GM12878 (cell line): ENCODE results near the gene UNKL. TPM values are rescaled to one million over a fixed set of nuclear protein-coding genes. Genes with fewer than 3 reads are reported as not detected.

ENCODE experiments used
- ASH2L ChIP-seq: fragments of 300-600, 200-600 bp; sonication (generic); IDR thresholded peaks from 2 replicates; pipeline ENCODE4 v1.6.1; 2017; ENCODE audit warnings: low read depth, mild to moderate bottlenecking, borderline replicate concordance
- CHD1 ChIP-seq: IDR thresholded peaks from 2 replicates; pipeline ENCODE4 v1.6.1; 2012; ENCODE audit warnings: low read depth, low read length, improper control_type of control experiment
- GATAD2B ChIP-seq: fragments of 450-650 bp; conservative IDR thresholded peaks from 2 replicates; pipeline ENCODE4 v1.6.1; 2017; ENCODE audit warnings: low read depth, mild to moderate bottlenecking, moderate library complexity
- MXI1 ChIP-seq: fragments of 150-350 bp; IDR thresholded peaks from 2 replicates; pipeline ENCODE4 v1.6.1; 2011; ENCODE audit warnings: low read depth, mild to moderate bottlenecking, inconsistent platforms, low read length, improper control_type of control experiment
- RUNX3 ChIP-seq: IDR thresholded peaks from 2 replicates; pipeline ENCODE4 v1.6.1; 2012; ENCODE audit warnings: low read length, inconsistent platforms
- polyA plus RNA-seq, 11 experiments: library from polyadenylated mRNA; depleted of rRNA in 4 of 11; unstranded in 6 of 11; stranded (reverse) in 5 of 11; fragments of >200 nt; fragmentation: Nextera tagmentation in 4 of 11; fragmentation: Illumina TruSeq in 1 of 11; extraction: Ambion mirVana in 4 of 11; extraction: Trizol in 1 of 11; gene quantifications; 1 replicate in 1 of 11; 2 replicates in 10 of 11; pipeline versions ENCODE4 v1.2.1 to v1.2.3, GENCODE V29; 2011 to 2016; ENCODE audit warnings: inconsistent platforms in 2 of 11, missing spikeins in 2 of 11, low read depth in 1 of 11
- total RNA-seq, 4 experiments: library from RNA; depleted of rRNA in 3 of 4; stranded (reverse); fragments of >200 nt in 3 of 4; fragmentation: Illumina TruSeq in 1 of 4; extraction: Trizol in 1 of 4; gene quantifications; 2 replicates each; pipeline versions ENCODE4 v1.2.1 to v1.2.3, GENCODE V29; 2013 to 2021
- TF ChIP-seq, protein P1 (sequence below): fragments of 450-650 bp; IDR thresholded peaks from 2 replicates; pipeline ENCODE4 v1.6.1; 2016; ENCODE audit warnings: mild to moderate bottlenecking, moderate library complexity, borderline replicate concordance

UNKL gene
- total and polyA plus RNA-seq, 10 of the 15 experiments (the other 5 are each of a cell fraction or from before 2014, with no cell fraction given): 0.40 to 21.6 (median 9.1) TPM

DNA sequence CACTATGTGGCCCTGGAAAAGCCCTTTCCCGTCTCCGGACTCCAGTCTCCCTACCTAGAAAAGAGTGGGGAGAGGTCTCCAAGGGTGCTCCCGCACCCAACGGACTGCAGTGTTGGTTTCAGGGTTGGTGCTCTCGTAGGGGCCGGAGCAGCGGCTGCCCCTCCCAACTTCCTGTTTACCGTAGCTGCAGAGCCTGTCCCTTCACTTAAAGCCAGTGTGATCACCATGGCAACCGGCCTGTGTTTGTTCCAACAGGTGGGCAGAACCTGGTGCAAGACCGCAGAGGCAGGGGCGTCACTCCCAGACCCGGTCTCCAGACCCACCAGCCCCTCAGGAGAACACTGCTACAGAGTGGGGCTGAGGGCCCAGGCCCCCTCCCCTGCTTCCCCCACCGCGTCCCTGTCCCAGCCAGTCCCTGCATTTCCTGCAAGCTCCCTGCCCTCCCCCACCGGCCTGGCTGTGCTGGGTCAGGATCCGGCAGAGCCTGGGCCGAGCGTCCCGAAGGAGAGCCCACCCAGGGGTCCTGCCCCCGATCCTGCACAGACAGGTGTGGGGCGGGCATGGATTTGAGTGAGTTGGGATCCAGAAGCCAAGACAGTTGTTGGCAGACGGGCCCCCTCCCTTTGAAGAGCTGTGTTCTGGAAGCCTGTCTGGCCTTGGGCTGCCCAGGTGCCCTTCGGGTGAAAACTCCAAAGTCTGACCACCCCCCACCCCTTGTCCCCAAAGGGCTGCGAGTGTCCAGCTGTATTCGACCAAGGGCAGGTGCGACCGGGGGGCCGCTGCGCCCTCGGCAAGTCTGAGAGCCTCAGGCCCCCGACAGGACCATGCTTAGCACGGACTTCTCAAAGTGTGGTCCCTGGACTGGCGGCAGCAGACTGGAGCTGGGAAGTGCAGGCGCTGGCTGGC is 82.5 kb downstream of the UNKL start (continued):
- TF ChIP-seq, protein P1, sequence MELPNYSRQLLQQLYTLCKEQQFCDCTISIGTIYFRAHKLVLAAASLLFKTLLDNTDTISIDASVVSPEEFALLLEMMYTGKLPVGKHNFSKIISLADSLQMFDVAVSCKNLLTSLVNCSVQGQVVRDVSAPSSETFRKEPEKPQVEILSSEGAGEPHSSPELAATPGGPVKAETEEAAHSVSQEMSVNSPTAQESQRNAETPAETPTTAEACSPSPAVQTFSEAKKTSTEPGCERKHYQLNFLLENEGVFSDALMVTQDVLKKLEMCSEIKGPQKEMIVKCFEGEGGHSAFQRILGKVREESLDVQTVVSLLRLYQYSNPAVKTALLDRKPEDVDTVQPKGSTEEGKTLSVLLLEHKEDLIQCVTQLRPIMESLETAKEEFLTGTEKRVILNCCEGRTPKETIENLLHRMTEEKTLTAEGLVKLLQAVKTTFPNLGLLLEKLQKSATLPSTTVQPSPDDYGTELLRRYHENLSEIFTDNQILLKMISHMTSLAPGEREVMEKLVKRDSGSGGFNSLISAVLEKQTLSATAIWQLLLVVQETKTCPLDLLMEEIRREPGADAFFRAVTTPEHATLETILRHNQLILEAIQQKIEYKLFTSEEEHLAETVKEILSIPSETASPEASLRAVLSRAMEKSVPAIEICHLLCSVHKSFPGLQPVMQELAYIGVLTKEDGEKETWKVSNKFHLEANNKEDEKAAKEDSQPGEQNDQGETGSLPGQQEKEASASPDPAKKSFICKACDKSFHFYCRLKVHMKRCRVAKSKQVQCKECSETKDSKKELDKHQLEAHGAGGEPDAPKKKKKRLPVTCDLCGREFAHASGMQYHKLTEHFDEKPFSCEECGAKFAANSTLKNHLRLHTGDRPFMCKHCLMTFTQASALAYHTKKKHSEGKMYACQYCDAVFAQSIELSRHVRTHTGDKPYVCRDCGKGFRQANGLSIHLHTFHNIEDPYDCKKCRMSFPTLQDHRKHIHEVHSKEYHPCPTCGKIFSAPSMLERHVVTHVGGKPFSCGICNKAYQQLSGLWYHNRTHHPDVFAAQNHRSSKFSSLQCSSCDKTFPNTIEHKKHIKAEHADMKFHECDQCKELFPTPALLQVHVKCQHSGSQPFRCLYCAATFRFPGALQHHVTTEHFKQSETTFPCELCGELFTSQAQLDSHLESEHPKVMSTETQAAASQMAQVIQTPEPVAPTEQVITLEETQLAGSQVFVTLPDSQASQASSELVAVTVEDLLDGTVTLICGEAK: peak; percentile 49; the same call in 1 of the 2 replicates
- TF ChIP-seq GATAD2B: 0 out of 2 replicates have a peak, but pooled peaks have one; percentile 36
- peak; percentile 28; the same call in 1 of the 2 replicates for TF ChIP-seq RUNX3
- TF ChIP-seq CHD1: no peak
- peak; percentile 37; the same call in 1 of the 2 replicates for TF ChIP-seq MXI1
- TF ChIP-seq ASH2L: no peak
